Cardiac muscle cell (in vitro differentiated cells and primary cell): ENCODE data around the gene FHL1. TPM values are rescaled to one million over a fixed set of nuclear protein-coding genes. Genes with fewer than 3 reads are reported as not detected.

Experiments
- DNase-seq, 2 donors: peaks; one replicate each; pipeline versions ENCODE4 v3.0.0 to v3.0.0-alpha.2; 2010 to 2017; ENCODE audit warnings: low read depth in 1 of 2, low spot score in 1 of 2
- H3K27ac ChIP-seq: fragments of 200-600 bp; sonication (generic); 2 replicates; pipeline ENCODE4 v1.5.1; 2016
- H3K27me3 ChIP-seq: fragments of 200-600 bp; sonication (generic); 2 replicates; pipeline ENCODE4 v1.6.0; 2016; ENCODE audit warnings: control low read depth
- H3K36me3 ChIP-seq: fragments of 200-600 bp; sonication (generic); 2 replicates; pipeline ENCODE4 v1.5.1; 2016; ENCODE audit warnings: control low read depth
- H3K4me1 ChIP-seq: fragments of 200-600 bp; sonication (generic); 2 replicates; pipeline ENCODE4 v1.8.1; 2017; ENCODE audit warnings: low read depth, mild to moderate bottlenecking, mixed run types
- H3K4me3 ChIP-seq: fragments of 200-600 bp; sonication (generic); 2 replicates; pipeline ENCODE4 v1.5.1; 2016; ENCODE audit warnings: mild to moderate bottlenecking
- H3K9me3 ChIP-seq: fragments of 200-600 bp; sonication (generic); 2 replicates; pipeline ENCODE4 v1.5.1; 2017; ENCODE audit warnings: low read depth, mild to moderate bottlenecking, control low read depth
- CTCF ChIP-seq: IDR thresholded peaks from 2 replicates; pipeline ENCODE4 v1.5.1; 2012; ENCODE audit warnings: low read depth, mild to moderate bottlenecking, low read length
- polyA plus RNA-seq: library from polyadenylated mRNA; unstranded; fragments of >200 nt; fragmentation: Nextera tagmentation; extraction: Ambion mirVana; gene quantifications from 2 replicates; pipeline ENCODE4 v1.2.1, GENCODE V29; 2016
- total RNA-seq: library from RNA; depleted of rRNA; stranded (reverse); fragments of >200 nt; gene quantifications from 2 replicates; pipeline ENCODE4 v1.2.3, GENCODE V29; 2016

Gene FHL1
- total and polyA plus RNA-seq, 2 experiments from 2014 or later: 23.5 to 38.9 TPM

GRCh38 chrX:136192135-136192534 is 44.8 kb downstream of the FHL1 start:
- Histone ChIP-seq H3K4me1 (no peaks in the 10 kb centered on the region), H3K27ac (no peak overlapping the region)

GRCh38 chrX:136192839-136193414 is 45.6 kb downstream of the FHL1 start:
- Histone ChIP-seq H3K36me3 (no peaks in the 10 kb centered on the region), H3K4me3 (no peak overlapping the region), H3K4me1 (no peaks in the 10 kb centered on the region), H3K27ac (no peak overlapping the region), H3K9me3 (no peaks in the 10 kb centered on the region), H3K27me3 (no peaks in the 10 kb centered on the region)
- peak in 1 of 2 donors; percentile 50 for DNase-seq
- no peak for TF ChIP-seq CTCF

More at GRCh38 chrX:136192135-136192534, 44.8 kb downstream of the FHL1 start:
- Histone ChIP-seq H3K9me3 (no peaks in the 10 kb centered on the region), H3K36me3 (no peaks in the 10 kb centered on the region), H3K4me3 (no peak overlapping the region), H3K27me3 (no peaks in the 10 kb centered on the region)
- no peak for TF ChIP-seq CTCF
- no peak for DNase-seq

- Histone ChIP-seq H3K4me3 (no peak overlapping the region), H3K9me3 (no peaks in the 10 kb centered on the region), H3K36me3 (no peaks in the 10 kb centered on the region), H3K27me3 (no peaks in the 10 kb centered on the region), H3K27ac (no peak overlapping the region), H3K4me1 (no peaks in the 10 kb centered on the region)
- DNase-seq: no peak
- TF ChIP-seq CTCF: no peak
These were observed 46.4 kb downstream of the FHL1 start for GRCh38 chrX:136193771-136194170.

GRCh38 chrX:136194536-136194935 is 47.2 kb downstream of the FHL1 start:
- Histone ChIP-seq H3K4me3 (no peak overlapping the region), H3K27ac (no peak overlapping the region)

GRCh38 chrX:136195247-136195646 is 47.9 kb downstream of the FHL1 start:
- no peaks in the 10 kb centered on the region for H3K27me3 ChIP-seq
- H3K4me3 ChIP-seq: no peak overlapping the region
- H3K36me3 ChIP-seq: no peaks in the 10 kb centered on the region
- H3K9me3 ChIP-seq: no peaks in the 10 kb centered on the region
- H3K27ac ChIP-seq: no peak overlapping the region
- no peak for TF ChIP-seq CTCF
- no peaks in the 10 kb centered on the region for H3K4me1 ChIP-seq
- DNase-seq: no peak

More at GRCh38 chrX:136194536-136194935, 47.2 kb downstream of the FHL1 start:
- TF ChIP-seq CTCF: no peak
- H3K4me1 ChIP-seq: no peaks in the 10 kb centered on the region
- no peak for DNase-seq
- no peaks in the 10 kb centered on the region for H3K27me3 ChIP-seq
- H3K36me3 ChIP-seq: no peaks in the 10 kb centered on the region
- no peaks in the 10 kb centered on the region for H3K9me3 ChIP-seq
